Hepatic stellate cell (primary cell): ENCODE measurements around the gene KRTAP11-1.

Experiments
- DNase-seq: peaks from one replicate; pipeline ENCODE4 v3.0.0; 2011; ENCODE audit warnings: low spot score

The KRTAP11-1 gene, protein sequence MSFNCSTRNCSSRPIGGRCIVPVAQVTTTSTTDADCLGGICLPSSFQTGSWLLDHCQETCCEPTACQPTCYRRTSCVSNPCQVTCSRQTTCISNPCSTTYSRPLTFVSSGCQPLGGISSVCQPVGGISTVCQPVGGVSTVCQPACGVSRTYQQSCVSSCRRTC

DNA sequence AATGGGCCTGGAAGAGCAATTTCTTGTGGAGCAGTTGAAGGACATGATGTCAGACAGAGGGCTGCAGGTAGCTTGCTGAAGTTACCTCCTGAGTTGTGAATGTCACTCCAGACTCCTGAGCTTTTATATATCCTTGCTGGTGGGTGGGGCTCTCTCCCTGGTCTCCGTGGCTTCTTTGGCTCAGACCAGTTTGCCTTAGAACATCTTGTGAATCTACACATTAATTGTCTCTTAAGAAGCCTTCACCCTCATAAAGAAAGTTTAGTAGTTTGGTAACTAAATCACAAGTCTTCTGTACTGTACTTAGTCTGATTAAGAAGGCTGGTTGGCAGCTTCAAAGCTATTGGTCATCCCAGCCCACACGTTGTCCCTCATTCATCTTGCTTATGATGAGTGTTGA, at the start of gene KRTAP11-1:
Gene KRTAP11-1, minus strand, starts transcription at position 101 of the 400 bp plus-strand sequence. Its CDS starts 56 bp downstream, at position 45.
- no peak for DNase-seq

DNA sequence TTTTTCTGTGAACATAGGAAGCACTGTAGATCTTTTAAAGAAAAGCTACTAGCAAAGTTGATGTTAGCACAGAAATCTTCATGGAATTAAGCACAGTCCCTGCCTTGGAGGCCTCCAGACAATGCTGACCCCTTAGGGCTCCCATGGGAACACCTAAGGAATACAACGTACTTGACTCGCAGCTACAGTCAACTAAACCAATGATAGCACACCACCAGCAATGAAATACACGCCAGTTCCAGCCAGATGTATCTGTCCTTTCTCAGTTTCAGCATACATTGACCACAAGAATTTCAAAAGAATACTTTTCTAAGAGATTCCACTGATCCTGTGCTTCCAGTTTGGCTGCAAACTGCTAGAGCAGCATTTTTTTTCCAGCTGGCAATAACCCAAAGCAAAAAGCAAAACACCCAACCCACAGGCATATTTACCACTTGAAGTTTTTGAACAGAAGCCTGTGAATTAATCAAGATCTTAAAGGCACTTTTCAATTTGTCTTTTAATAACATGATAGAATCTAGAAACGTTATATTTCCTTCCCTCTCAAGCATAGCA, 42.8 kb upstream of the KRTAP11-1 start:
- DNase-seq, result no peak

DNA sequence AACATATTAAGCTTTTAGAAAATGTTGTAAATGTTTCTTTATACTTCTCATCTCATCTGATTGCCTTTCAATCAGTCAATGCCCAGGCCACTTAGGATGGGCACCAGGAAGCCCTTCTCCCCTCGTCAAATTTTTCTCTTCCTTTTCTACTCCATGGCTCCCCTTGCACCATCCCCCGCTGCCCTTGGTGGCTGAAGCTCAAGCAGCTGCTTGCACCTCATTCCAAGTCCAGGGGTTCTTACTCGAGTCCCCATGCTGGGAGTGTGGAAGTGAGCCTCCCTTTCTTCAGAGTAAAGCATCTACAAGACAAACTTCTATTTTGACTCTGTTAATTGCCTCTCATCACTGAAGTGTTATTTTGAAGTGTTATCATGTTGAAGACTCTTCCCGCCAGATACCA, 39.7 kb upstream of the KRTAP11-1 start:
- DNase-seq, result no peak

DNA sequence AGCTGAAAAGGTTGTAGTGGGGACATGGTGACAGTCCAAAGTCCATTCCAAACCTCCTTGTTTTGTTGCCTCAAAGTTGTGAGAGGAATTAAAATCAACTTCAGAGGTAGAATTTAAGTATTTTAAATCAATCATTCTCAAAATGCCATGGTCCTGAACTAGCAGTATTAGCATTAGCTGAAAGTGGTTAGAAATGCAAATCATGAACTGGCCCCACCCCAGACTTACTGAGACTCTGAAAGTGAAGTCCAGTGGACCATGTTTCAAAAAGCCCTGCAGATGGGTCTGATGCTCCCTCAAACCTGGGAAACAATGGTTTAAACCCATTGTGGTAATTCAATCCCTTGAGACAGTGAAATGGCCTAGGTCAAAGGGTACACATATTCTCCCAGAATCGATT, 36.2 kb upstream of the KRTAP11-1 start:
- DNase-seq, result no peak

DNA sequence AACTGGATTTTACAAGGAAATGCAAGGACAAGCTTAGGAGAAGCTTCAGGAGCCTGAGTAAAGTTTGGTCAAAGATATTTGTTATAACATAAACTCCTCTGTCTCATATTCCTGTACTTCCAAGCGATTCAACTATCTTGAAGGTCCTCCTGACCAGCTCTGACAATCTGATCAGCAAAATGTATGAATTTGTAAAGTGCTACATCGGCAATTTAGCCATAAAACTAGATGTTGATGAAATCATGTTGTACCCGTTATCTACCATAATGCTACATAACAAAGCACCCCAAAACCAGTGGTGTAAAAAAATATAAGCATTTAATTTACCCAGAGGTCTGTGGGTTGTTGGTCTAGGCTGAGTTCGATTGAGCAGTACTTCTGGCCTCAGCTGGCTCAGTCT, 19.5 kb upstream of the KRTAP11-1 start:
- DNase-seq, result no peak

DNA sequence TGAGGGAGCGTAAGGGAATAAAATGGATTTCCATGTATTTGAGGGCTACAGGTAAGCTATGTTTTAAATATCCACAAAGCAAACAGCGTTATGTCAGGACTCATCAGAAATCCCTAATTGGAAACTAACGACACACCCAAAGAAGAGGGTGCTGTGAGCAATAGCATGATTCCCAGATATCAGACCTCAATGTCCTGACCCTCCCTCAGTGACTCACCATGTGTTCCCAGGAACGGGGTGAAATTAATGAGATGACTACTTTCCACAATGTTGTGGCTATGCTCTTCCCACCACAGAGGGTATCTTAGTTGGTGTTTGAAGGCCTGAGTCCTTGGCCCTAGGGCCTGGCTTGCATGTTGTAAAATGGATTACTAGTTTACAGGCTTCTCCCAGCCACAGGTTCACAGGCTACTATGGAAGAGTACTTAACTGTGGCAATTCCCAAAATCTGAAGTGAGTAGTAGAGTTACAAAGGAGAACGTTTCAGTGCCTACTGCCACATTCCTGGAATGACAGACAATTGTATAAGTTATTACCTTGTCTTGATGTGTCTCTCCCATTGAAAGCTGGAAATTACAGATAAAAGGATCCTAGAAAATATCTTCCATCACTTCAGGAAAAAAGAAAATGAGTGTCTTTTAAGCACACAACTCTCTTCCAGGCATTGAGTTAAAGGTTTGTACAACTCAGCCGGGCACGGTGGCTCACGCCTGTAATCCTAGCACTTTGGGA, 1.7 kb upstream of the KRTAP11-1 start:
- DNase-seq, result no peak

DNA sequence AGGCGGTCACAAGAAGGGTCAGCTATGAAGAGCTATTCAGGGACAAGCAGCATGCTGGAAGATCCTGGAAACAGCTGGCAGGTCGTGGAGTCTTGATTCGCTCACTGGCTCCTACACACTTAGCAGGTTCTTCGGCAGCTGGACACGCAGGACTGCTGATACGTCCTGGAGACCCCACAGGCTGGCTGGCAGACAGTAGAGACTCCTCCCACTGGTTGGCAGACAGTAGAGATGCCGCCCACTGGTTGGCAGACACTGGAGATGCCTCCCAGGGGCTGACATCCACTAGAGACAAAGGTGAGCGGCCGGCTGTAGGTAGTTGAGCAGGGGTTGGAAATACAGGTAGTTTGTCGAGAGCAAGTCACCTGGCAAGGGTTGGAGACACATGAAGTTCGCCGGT, 466 bp downstream of the KRTAP11-1 start:
- DNase-seq, result no peak

DNA sequence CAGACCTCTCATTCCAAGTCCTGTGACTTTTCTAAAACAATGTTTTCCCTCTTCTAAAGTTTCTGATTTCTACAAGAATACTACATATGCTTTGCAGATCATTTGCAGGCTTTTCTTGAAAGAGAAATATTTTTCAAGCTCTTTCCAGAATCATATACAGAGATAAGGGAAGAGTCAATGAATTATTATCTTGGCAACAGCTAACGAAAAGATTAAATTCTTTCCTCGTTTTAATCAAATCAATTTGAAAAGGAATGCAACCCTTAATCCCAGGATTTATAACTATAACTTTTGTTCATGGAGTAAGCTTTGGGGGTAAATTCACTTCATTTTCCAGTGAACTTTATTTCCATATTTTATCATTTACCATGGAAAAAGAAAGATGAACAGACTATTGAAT, 6.9 kb downstream of the KRTAP11-1 start:
- DNase-seq, result no peak

DNA sequence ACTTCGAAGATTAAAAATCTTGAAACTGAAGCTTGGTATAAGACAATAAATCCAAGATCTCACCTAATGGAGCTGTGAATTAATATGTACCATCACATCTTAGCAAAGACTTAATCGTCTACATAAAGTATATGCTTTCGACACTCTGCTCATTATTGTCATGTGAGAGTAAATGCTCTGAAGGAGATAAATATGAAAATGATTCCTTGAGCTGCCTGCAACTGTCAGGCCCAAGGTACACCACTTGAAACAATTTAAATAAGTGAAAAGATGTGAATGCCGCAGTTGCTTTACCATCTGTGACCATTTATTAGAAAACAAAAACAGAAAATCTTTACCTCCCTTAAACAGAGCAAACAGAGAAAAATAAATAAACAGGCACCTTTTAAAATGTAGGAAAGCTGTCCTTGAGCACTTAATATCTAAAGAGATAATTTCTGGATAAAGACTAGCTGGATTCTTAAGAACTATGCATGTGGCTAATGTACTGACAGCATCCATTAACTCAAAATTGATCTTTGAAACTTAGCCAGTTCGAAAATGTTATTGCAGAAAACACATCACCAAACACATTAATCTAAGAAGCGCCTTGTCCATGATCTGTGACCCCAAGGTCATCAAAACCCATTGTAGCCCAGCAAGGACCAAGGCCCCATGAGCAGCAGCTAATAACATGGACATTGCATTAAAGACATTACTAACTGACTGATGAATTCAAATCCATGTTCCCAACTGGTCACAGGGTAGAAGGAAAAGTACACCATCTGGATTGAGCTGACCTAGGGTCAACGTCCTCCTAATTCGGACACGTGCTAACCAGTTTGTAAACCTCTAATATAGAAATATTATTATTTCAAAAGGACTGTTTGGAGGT, 33.5 kb downstream of the KRTAP11-1 start:
- DNase-seq, result no peak

DNA sequence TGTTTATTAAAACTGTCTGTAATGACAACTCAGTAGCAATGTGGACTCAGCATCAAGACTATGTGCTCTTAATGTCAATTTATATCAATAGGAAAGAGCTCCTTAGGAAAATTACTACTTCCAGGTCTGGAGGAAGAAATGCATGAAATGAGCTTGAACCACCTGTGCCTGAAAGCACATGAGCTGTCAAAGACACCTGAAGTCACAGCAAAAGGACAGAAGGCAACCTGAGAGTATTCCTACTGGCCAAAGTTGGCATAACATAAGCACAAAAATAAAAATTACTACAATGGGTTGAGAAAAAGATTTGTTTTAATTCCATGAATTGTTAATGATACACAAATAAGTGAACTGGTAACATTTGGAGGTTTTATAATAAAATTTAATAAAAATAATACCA, 38.4 kb downstream of the KRTAP11-1 start:
- DNase-seq, result no peak

DNA sequence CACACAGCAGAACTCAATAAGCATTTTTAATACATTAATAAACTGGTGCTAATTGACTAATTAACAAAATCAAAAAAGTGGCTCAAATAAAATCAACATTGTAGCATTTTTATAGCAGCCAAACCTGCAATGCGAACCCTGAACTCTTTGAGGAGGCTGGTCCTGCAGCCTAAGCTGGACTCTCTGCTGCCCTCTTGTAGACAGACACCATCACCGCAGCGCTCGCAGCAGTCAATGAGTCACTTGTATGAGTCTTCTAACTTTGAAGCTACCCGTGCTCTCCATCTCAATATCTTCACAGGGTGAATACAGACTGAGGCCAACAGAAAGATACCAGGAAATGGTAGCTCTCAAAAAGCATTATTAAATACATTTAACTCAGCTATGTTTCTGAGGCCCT, 42.1 kb downstream of the KRTAP11-1 start:
- no peak for DNase-seq

DNA sequence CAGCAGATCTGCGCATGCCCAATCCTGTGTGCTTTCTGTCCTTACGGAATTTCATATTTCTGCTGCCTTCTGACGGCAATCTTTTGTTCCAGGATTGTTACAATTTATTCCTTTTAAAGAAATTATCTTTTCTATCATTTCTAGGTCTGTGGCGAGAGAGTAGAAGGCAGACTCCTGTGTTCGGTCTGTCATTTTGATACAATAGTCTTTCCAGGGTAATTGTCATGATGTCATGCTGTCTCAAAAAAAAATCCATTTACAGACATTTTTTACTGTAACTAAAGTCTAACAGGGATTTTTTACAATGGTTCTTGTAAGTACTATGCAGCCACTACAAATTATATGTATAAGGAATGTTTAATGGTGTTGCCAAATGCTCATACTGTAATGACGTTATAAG, 42.8 kb downstream of the KRTAP11-1 start:
- no peak for DNase-seq

DNA sequence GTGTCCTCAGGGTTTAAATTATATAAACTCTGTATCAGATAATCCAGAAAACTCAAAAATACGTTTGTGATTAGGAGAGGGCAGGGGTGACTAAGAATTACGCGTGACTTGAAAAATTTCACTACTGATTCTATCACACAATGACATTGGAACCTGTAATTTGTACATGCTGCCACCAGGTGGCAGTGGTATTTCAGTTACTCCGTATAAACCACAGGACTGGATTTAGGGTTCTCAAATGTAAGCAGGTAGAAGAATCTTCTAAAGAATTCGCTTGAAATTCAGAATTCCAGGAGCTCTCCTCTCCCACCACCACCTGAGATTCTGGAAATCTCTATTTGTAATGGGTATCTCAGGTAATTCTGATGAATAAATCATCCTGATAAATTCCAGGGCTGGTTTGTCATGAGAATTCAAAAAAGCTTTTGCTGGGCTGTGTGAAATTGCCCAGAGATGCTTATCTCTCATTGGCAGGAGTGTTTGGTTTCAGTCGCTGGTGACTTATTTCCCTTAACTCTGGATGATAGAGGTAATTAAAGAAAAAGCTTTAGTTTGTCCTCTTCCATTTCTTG, 50.1 kb downstream of the KRTAP11-1 start:
- no peak for DNase-seq
